Type B pancreatic cell (in vitro differentiated cells): Measurements from ENCODE around the gene FCAMR. TPM values are rescaled to one million over a fixed set of nuclear protein-coding genes. Genes with fewer than 3 reads are reported as not detected.

ENCODE experiments used
- DNase-seq: peaks from one replicate; pipeline ENCODE4 v3.0.0; 2021; ENCODE audit warnings: mixed read lengths; ENCODE audit not compliant: unreplicated experiment; ENCODE audit errors: extremely low spot score
- H3K27ac Mint-ChIP-seq: 2 replicates; pipeline ENCODE4 v1.8.0; 2021; ENCODE audit warnings: mild to moderate bottlenecking, mixed read lengths
- H3K27me3 Mint-ChIP-seq: 2 replicates; pipeline ENCODE4 v1.8.0; 2021; ENCODE audit warnings: mixed read lengths
- H3K36me3 Mint-ChIP-seq: 2 replicates; pipeline ENCODE4 v1.8.0; 2021; ENCODE audit warnings: mixed read lengths
- H3K4me1 Mint-ChIP-seq: one replicate; pipeline ENCODE4 v1.8.0; 2021; ENCODE audit warnings: mixed read lengths; ENCODE audit not compliant: unreplicated experiment
- H3K4me3 Mint-ChIP-seq: 2 replicates; pipeline ENCODE4 v1.8.0; 2021; ENCODE audit warnings: mild to moderate bottlenecking, mixed read lengths
- H3K9me3 Mint-ChIP-seq: 2 replicates; pipeline ENCODE4 v1.8.0; 2021; ENCODE audit warnings: mixed read lengths
- CTCF ChIP-seq: fragments of 200-600 bp; sonication (generic); conservative IDR thresholded peaks from 2 replicates; pipeline ENCODE4 v1.5.0; 2021; ENCODE audit warnings: antibody characterized with exemption, mild to moderate bottlenecking
- total RNA-seq: library from RNA; stranded (reverse); gene quantifications from 2 replicates; pipeline ENCODE4 v1.2.1, GENCODE V29; 2021; ENCODE audit warnings: low replicate concordance

Gene FCAMR
- total RNA-seq, 1 donor from 2014 or later, result not detected

GRCh38 chr1:206963119-206963712 lies 7.0 kb downstream of the FCAMR start:
- H3K36me3 Mint-ChIP-seq, result no peaks in the 10 kb centered on the region
- H3K27ac Mint-ChIP-seq, result no peak overlapping the region
- TF ChIP-seq CTCF, result no peak
- DNase-seq, result no peak
- H3K4me3 Mint-ChIP-seq, result no peak overlapping the region
- H3K27me3 Mint-ChIP-seq, result no peaks in the 10 kb centered on the region
- H3K9me3 Mint-ChIP-seq, result no peaks in the 10 kb centered on the region
- H3K4me1 Mint-ChIP-seq, result no peaks in the 10 kb centered on the region

GRCh38 chr1:206962272-206962671 lies 8.0 kb downstream of the FCAMR start:
- no peak for TF ChIP-seq CTCF

GRCh38 chr1:206961668-206962067 lies 8.6 kb downstream of the FCAMR start:
- peaks cover 7% of the 10 kb centered on the region for H3K4me1 Mint-ChIP-seq
- no peak for DNase-seq
- no peaks in the 10 kb centered on the region for H3K27me3 Mint-ChIP-seq
- H3K27ac Mint-ChIP-seq, result peak overlapping the region; percentile 43
- H3K4me3 Mint-ChIP-seq, result no peak overlapping the region
- H3K36me3 Mint-ChIP-seq, result no peaks in the 10 kb centered on the region
- H3K9me3 Mint-ChIP-seq, result no peaks in the 10 kb centered on the region
- no peak for TF ChIP-seq CTCF

More at GRCh38 chr1:206962272-206962671, 8.0 kb downstream of the FCAMR start:
- H3K9me3 Mint-ChIP-seq, result no peaks in the 10 kb centered on the region
- H3K27ac Mint-ChIP-seq, result peak overlapping the region; percentile 43
- no peak overlapping the region for H3K4me3 Mint-ChIP-seq
- peaks cover 3% of the 10 kb centered on the region for H3K4me1 Mint-ChIP-seq
- no peak for DNase-seq
- H3K36me3 Mint-ChIP-seq, result no peaks in the 10 kb centered on the region
- H3K27me3 Mint-ChIP-seq, result no peaks in the 10 kb centered on the region

- peaks cover 11% of the 10 kb centered on the region for H3K4me1 Mint-ChIP-seq
- no peak for TF ChIP-seq CTCF
- H3K4me3 Mint-ChIP-seq, result no peak overlapping the region
- no peaks in the 10 kb centered on the region for H3K27me3 Mint-ChIP-seq
- H3K36me3 Mint-ChIP-seq, result no peaks in the 10 kb centered on the region
- no peak overlapping the region for H3K27ac Mint-ChIP-seq
- no peak for DNase-seq
- H3K9me3 Mint-ChIP-seq, result no peaks in the 10 kb centered on the region
Measured at GRCh38 chr1:206960676-206961386, 9.4 kb downstream of the FCAMR start.

- Mint-ChIP-seq H3K27me3 (no peaks in the 10 kb centered on the region), H3K27ac (no peak overlapping the region), H3K4me1 (peaks cover 32% of the 10 kb centered on the region)
Measured at GRCh38 chr1:206958144-206958543, 12.1 kb downstream of the FCAMR start.

More at GRCh38 chr1:206958144-206958543, 12.1 kb downstream of the FCAMR start:
- Mint-ChIP-seq H3K9me3 (no peaks in the 10 kb centered on the region), H3K4me3 (no peak overlapping the region), H3K36me3 (no peaks in the 10 kb centered on the region)
- no peak for DNase-seq
- TF ChIP-seq CTCF, result no peak
